ENCODE results near the gene GPR62.

The GPR62 gene

GRCh38 chr3:51955893-51956770 lies 951 bp downstream of the GPR62 start:
- Histone ChIP-seq H3K4me3 (no peak overlapping the region), H3K9me3 (no peaks in the 10 kb centered on the region), H3K4me1 (no peaks in the 10 kb centered on the region), H3K36me3 (replicated peaks) (peaks cover 16% of the 10 kb centered on the region), H3K27me3 (ENCODE audit: low read depth) (no peaks in the 10 kb centered on the region)
- in situ Hi-C loops (cut with MboI; ENCODE audit: low sequenced_read_pairs) = no loop called here
- no peak for DNase-seq (ENCODE audit: low spot score in 2 of 2)

GRCh38 chr3:51957520-51958205 lies 2.5 kb downstream of the GPR62 start:
- Histone ChIP-seq H3K4me3 (no peak overlapping the region), H3K4me1 (peaks cover 10% of the 10 kb centered on the region), H3K36me3 (replicated peaks) (peaks cover 20% of the 10 kb centered on the region), H3K9me3 (no peaks in the 10 kb centered on the region), H3K27me3 (ENCODE audit: low read depth) (no peaks in the 10 kb centered on the region)
- in situ Hi-C loops (cut with MboI; ENCODE audit: low sequenced_read_pairs) = no loop called here
- no peak for DNase-seq (ENCODE audit: low spot score in 2 of 2)

- in situ Hi-C loops (cut with MboI; ENCODE audit: low sequenced_read_pairs) = no loop called here
- Histone ChIP-seq H3K36me3 (replicated peaks) (peaks cover 20% of the 10 kb centered on the region), H3K4me1 (peaks cover 16% of the 10 kb centered on the region), H3K4me3 (no peak overlapping the region), H3K9me3 (no peaks in the 10 kb centered on the region), H3K27me3 (ENCODE audit: low read depth) (no peaks in the 10 kb centered on the region)
- no peak for DNase-seq (ENCODE audit: low spot score in 2 of 2)
Observed at GRCh38 chr3:51958603-51959521, 3.7 kb downstream of the GPR62 start.

GRCh38 chr3:51959651-51960050 lies 4.5 kb downstream of the GPR62 start:
- in situ Hi-C loops (cut with MboI; ENCODE audit: low sequenced_read_pairs) = no loop called here

GRCh38 chr3:51960386-51960785 lies 5.2 kb downstream of the GPR62 start:
- Histone ChIP-seq H3K4me3 (no peak overlapping the region), H3K27me3 (ENCODE audit: low read depth) (no peaks in the 10 kb centered on the region), H3K4me1 (peaks cover 22% of the 10 kb centered on the region), H3K9me3 (no peaks in the 10 kb centered on the region), H3K36me3 (replicated peaks) (peaks cover 20% of the 10 kb centered on the region)
- DNase-seq (ENCODE audit: low spot score in 2 of 2) = no peak
- in situ Hi-C loops (cut with MboI; ENCODE audit: low sequenced_read_pairs) = no loop called here

More at GRCh38 chr3:51959651-51960050, 4.5 kb downstream of the GPR62 start:
- Histone ChIP-seq H3K4me3 (no peak overlapping the region), H3K9me3 (no peaks in the 10 kb centered on the region), H3K36me3 (replicated peaks) (peaks cover 20% of the 10 kb centered on the region), H3K4me1 (peaks cover 21% of the 10 kb centered on the region), H3K27me3 (ENCODE audit: low read depth) (no peaks in the 10 kb centered on the region)
- DNase-seq (ENCODE audit: low spot score in 2 of 2) = no peak

GRCh38 chr3:51961011-51961410 lies 5.8 kb downstream of the GPR62 start:
- DNase-seq (ENCODE audit: low spot score in 2 of 2) = no peak
- in situ Hi-C loops (cut with MboI; ENCODE audit: low sequenced_read_pairs) = no loop called here

GRCh38 chr3:51961602-51962569 lies 6.7 kb downstream of the GPR62 start:
- H3K4me1 ChIP-seq = peaks cover 32% of the 10 kb centered on the region
- no peaks in the 10 kb centered on the region for H3K9me3 ChIP-seq
- peaks cover 20% of the 10 kb centered on the region for H3K36me3 ChIP-seq (replicated peaks)
- DNase-seq (ENCODE audit: low spot score in 2 of 2) = peak; percentile 53 to 66
- in situ Hi-C loops (cut with MboI; ENCODE audit: low sequenced_read_pairs) = no loop called here
- H3K27me3 ChIP-seq (ENCODE audit: low read depth) = no peaks in the 10 kb centered on the region
- no peak overlapping the region for H3K4me3 ChIP-seq

More at GRCh38 chr3:51961011-51961410, 5.8 kb downstream of the GPR62 start:
- Histone ChIP-seq H3K4me3 (no peak overlapping the region), H3K9me3 (no peaks in the 10 kb centered on the region), H3K4me1 (peaks cover 24% of the 10 kb centered on the region), H3K27me3 (ENCODE audit: low read depth) (no peaks in the 10 kb centered on the region), H3K36me3 (replicated peaks) (peaks cover 20% of the 10 kb centered on the region)

GRCh38 chr3:51962854-51963530 lies 7.8 kb downstream of the GPR62 start:
- Histone ChIP-seq H3K4me1 (peaks cover 33% of the 10 kb centered on the region), H3K27me3 (ENCODE audit: low read depth) (no peaks in the 10 kb centered on the region), H3K4me3 (no peak overlapping the region), H3K36me3 (replicated peaks) (peaks cover 20% of the 10 kb centered on the region), H3K9me3 (no peaks in the 10 kb centered on the region)
- in situ Hi-C loops (cut with MboI; ENCODE audit: low sequenced_read_pairs) = no loop called here
- DNase-seq (ENCODE audit: low spot score in 2 of 2) = no peak

- H3K36me3 ChIP-seq (replicated peaks) = peaks cover 19% of the 10 kb centered on the region
- H3K27me3 ChIP-seq (ENCODE audit: low read depth) = no peaks in the 10 kb centered on the region
- in situ Hi-C loops (cut with MboI; ENCODE audit: low sequenced_read_pairs) = no loop called here
- H3K4me3 ChIP-seq = no peak overlapping the region
- peak in 1 of 2 experiments; percentile 63 for DNase-seq (ENCODE audit: low spot score in 2 of 2)
- no peaks in the 10 kb centered on the region for H3K9me3 ChIP-seq
- H3K4me1 ChIP-seq = peaks cover 39% of the 10 kb centered on the region
Observed at GRCh38 chr3:51963951-51964451, 8.8 kb downstream of the GPR62 start.

GRCh38 chr3:51964521-51964920 lies 9.3 kb downstream of the GPR62 start:
- in situ Hi-C loops (cut with MboI; ENCODE audit: low sequenced_read_pairs) = no loop called here
- DNase-seq (ENCODE audit: low spot score in 2 of 2) = no peak
- H3K36me3 ChIP-seq (replicated peaks) = peaks cover 13% of the 10 kb centered on the region
- no peak overlapping the region for H3K4me3 ChIP-seq
- H3K4me1 ChIP-seq = peaks cover 41% of the 10 kb centered on the region
- H3K27me3 ChIP-seq (ENCODE audit: low read depth) = no peaks in the 10 kb centered on the region
- H3K9me3 ChIP-seq = no peaks in the 10 kb centered on the region

GRCh38 chr3:51966016-51966415 lies 10.8 kb downstream of the GPR62 start:
- Histone ChIP-seq H3K9me3 (no peaks in the 10 kb centered on the region), H3K27me3 (ENCODE audit: low read depth) (no peaks in the 10 kb centered on the region), H3K4me1 (peaks cover 41% of the 10 kb centered on the region), H3K36me3 (replicated peaks) (peaks cover 5% of the 10 kb centered on the region; the same call in 1 of the 2 replicates), H3K4me3 (no peak overlapping the region)
- in situ Hi-C loops (cut with MboI; ENCODE audit: low sequenced_read_pairs) = no loop called here
- DNase-seq (ENCODE audit: low spot score in 2 of 2) = no peak

GRCh38 chr3:51966486-51966885 lies 11.3 kb downstream of the GPR62 start:
- Histone ChIP-seq H3K4me3 (peak overlapping the region; percentile 44), H3K36me3 (replicated peaks) (peaks cover 9% of the 10 kb centered on the region), H3K4me1 (peaks cover 41% of the 10 kb centered on the region), H3K9me3 (no peaks in the 10 kb centered on the region), H3K27me3 (ENCODE audit: low read depth) (no peaks in the 10 kb centered on the region)
- in situ Hi-C loops (cut with MboI; ENCODE audit: low sequenced_read_pairs) = no loop called here
- peak in 1 of 2 experiments; percentile 48 for DNase-seq (ENCODE audit: low spot score in 2 of 2)
